Germinal center (tissue), 1 donor: ENCODE results near the gene ADGRL3.
"Not testable (repeated sequence)": the region's sequence is repeated elsewhere in the genome, so short reads cannot be mapped to it uniquely, and the experiment has no call there.

Experiments used
- DNase-seq: peaks from one replicate; pipeline ENCODE4 v3.0.0; 2012; ENCODE audit warnings: mixed read lengths, low spot score

The ADGRL3 gene

DNA sequence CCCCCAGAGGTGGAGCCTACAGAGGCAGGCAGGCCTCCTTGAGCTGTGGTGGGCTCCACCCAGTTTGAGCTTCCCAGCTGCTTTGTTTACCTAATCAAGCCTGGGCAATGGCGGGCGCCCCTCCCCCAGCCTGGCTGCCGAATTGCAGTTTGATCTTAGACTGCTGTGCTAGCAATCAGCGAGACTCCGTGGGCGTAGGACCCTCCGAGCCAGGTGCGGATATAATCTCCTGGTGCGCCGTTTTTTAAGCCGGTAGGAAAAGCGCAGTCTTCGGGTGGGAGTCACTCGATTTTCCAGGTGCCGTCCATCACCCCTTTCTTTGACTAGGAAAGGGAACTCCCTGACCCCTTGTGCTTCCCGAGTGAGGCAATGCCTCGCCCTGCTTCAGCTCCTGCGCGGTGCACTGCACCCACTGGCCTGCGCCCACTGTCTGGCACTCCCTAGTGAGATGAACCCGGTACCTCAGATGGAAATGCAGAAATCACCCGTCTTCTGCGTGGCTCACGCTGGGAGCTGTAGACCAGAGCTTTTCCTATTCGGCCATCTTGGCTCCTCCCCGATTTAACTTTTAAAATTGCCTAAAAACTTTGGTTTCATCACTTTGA lies 446.7 kb downstream of the ADGRL3 start:
- not testable (repeated sequence) for DNase-seq

DNA sequence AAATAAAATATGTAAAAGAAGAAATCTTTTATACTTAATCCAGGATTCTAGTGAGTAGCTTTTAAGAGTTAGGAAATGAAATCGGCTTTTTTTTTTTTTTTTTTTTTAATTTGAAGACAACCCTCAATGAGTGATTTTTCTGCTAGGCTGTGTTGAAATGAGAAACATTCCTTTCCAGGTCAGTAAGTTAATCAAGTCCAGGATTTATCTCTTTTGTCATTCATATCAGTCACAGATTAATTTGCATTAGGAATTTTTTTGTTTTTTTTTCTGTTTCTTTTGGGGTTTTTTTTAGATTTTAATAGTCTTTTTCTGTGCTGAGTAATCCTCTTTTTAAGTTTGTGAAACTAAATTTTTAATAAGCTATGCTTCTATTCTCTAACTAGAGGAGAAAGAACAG lies 448.1 kb downstream of the ADGRL3 start:
- no peak for DNase-seq

DNA sequence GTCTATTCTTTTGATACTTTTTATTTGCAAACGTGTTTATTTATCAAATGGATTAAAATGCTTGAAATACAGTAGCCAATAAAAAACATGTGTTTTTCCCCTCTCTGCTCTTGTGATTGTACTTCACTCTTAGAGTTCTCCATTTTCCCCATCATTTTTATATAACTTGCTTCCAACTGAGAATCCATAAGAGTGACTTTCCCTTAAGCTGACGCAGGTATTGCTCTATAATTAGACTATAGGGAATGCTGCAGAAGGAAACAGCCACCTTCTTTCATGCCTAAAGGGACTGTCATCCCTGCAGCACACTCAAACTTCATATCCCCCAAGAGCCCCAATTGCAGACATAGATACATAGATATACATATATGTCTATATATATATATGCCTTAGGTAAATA lies 456.9 kb downstream of the ADGRL3 start:
- DNase-seq, result no peak

DNA sequence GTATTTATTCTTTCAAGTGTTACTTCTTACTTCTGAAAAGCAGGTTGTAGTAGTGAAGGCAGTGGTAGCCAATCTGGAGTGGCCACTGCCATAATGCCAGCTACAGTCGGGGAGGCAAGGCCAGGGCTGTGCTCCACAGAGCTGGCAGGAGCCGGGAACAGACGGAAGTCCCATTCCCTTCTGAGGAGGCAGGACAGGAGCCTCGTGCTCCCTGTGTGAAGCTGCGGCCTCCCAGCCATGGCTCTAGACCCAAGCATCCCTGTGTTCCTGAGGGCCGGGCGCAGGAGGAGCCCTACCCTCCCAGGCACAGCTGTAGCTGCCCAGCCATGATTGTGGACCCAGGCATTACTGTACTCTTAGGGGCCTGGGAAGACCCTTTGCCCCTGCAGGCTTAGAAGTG lies 461.8 kb downstream of the ADGRL3 start:
- DNase-seq, result no peak

DNA sequence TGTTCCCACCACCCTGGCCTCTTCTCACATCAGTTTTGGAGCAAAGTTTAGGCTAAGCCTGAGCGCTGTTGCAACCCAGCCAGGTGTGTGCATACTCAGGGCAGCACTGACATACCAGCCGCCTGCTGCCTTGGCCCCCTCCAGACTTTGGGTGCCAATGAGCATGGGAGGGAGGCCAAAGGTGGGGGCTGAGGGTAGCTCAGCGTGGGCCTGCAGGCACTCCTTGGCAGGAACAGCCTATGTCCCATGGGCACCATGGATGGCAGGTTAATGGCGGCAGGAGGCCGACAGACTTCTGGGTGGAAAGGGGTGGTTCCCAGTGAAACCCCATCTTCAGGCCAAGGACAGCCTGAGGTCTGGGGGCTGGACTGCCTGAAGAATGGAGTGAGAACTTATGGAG lies 462.2 kb downstream of the ADGRL3 start:
- no peak for DNase-seq

DNA sequence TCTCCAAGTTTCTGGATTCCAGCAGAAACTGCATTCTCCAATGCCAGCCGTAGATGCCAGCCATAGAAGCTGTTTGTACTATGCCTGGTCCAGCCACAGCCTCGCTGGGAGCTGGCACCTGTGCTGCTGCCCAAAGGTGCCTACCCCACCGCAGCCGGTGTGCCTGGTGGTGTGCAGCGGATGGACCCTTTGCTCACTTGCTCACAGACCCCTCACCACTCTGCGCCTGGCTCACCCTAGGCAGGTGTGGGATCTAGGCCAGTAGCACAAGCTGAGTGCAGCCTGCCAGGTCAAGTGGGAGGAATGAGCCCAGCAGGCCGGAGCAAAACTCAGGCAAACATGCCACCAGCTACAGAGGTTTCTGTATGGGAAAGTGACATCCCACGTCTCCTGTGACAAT lies 463.2 kb downstream of the ADGRL3 start:
- DNase-seq, result no peak

DNA sequence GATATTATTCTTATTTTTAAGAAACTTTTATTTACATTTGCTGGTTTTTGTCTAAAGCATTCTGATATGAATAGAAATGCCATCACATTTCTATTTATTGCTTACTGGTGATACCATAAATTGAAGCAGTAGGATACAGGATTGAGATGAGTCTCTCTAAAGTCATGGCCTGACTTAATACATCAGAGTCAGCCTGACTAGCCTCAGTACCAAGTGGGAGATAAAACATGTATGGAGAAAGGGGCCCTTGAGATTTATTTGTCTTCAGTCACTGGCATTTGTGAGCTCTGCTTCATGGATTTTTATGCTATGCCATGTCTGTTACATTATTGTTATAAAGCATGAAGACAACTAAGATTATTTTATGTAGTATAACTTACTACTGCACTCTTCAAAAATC lies 465.5 kb downstream of the ADGRL3 start:
- no peak for DNase-seq

DNA sequence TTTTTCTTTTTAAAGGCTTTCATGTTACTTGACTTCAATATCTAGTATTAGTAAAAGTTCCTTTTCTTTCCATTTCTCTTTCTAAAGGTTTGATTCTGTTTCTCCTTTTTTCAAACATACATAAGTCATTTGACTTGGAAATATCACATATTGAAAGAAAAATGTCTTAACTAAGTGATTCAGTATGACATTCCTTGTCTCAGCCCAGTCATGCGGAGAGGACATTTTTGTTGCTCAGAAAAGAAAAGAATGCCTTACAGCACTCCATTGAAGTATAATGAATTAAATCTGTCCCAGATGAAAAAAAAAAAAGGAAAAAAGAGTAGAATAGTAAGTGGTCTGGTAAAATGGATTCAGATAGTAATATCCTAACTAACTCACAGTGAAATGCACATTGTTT lies 466.1 kb downstream of the ADGRL3 start:
- DNase-seq, result no peak

DNA sequence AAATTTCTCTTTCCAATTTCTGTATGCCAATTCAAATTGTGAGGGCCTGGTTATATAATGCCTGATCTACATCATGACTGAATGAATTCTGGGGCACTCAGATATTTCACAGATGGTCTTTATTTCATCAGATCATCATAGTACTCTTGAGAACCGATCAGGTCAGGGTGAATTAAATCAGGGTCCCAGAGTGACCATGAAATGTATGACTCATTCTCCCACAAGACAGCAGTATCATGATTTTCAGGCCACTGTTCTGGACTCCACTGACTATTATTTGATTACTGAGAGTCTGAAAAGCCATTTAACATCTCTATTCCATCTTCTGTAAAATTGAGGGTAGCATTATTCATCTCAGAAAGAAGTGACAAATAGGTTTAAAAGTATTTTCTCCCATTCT lies 471.5 kb downstream of the ADGRL3 start:
- no peak for DNase-seq

DNA sequence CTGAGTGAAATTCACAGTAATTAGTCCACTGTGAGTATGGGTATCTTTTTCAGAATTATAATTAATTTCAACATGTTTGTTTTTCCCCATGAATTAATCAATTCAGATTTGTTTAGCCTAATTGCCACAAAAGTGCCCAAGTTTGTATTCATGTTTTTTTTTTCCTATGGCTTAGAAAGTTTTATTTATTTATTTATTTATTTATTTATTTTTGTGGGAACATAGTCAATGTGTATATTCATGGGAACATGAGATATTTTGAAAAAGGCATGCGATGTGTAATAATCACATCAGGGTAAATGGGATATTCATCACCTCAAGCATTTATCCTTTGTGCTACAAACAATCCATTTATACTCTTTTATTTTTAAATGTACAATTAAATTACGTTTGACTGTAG lies 475.3 kb downstream of the ADGRL3 start:
- no peak for DNase-seq

DNA sequence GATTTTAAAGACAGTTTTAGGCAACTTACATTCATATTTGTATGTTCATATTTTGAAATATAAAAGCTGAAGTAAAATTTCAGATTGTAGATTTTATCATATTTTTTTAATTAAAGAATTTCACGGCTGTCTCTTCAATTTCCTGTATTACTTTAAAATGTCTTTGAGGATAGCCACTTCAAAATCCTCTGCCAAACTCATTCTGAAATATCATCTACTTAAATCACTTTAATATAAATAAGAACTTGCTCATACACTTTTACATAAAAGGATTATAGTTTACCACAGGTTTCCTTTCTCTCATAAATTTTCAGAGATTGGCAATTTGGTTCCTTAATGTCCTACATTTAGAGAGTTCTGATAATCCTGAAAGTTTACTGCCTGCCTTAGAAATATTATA lies 478.2 kb downstream of the ADGRL3 start:
- no peak for DNase-seq

DNA sequence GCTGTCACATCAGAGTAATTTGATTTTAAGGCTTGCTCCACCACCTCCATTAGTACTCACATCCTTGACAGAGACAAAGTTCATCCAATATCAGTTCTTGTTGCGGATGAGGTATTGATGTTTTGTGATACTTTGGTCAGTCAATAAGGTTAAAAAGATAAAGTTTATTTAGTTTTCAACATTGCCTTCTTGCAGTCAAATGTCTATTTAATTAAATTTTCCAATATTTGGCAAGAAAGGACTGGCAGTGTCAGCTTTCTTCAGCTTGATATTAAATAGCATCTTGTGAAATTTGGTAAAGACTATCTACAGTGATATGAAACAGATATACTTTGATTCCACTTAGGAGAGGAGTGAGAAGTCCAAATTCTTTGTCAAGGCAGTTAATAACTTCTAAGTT lies 493.4 kb downstream of the ADGRL3 start:
- DNase-seq, result no peak

DNA sequence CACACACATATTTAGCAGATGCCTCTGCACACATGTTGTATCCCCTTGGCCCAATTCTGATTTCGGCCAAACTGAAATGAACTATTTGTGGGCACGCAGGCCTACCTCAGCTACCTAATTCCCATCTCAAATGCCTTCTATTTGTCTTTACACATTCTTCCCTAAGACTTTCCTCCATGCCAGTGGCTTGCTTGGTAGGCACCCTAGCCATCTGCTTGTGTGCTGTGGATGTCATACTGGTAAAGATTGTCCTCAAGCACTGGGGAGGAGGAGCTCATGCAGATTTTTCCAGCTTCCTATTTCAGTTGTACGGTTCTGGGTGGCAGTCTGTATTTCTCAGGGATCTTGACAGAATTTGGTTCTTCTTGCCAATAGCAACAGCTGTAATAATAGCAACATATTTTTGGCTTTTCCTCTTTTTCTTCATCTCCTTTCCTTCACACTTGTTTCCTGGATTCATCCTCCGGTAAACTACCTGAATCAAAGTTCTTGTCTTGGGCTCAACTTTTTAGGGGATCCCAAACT lies 514.3 kb downstream of the ADGRL3 start:
- DNase-seq, result no peak

DNA sequence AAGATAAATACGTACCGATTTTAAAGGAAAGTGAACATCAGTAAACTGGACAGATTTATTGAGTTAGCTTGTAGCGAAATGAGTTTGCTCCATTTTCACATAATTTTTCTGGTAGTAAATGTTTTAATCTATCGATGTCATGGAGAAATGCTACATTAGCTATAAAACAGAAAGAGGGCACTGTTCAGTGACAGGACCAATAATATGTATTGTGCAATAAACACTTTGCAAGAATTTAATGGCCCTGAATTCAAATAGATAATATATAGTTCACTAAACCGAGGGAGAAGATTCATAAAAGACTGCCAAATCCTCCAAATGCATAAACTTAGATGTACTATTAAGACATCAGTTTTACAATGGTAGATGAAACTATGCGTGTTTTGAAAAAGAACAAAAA lies 516.3 kb downstream of the ADGRL3 start:
- no peak for DNase-seq

DNA sequence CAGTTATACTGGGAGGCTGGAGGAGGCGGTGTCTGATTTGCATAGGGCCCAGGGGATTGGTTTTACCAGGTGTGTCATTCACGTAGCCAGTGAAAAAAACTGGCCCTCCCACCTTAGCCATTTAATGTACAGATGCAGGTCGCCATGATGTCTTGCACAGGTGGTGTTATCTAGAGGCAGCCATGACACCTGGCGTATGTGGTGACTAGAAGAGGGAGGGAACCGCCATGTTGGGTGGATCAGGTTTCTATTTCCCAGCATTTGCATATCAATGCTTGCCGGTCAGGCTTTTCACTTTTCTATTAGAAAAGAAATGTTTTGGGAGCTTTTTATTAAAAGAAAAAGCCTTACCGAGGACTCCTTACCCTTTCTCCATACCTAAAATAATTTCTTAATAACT lies 523.4 kb downstream of the ADGRL3 start:
- no peak for DNase-seq

DNA sequence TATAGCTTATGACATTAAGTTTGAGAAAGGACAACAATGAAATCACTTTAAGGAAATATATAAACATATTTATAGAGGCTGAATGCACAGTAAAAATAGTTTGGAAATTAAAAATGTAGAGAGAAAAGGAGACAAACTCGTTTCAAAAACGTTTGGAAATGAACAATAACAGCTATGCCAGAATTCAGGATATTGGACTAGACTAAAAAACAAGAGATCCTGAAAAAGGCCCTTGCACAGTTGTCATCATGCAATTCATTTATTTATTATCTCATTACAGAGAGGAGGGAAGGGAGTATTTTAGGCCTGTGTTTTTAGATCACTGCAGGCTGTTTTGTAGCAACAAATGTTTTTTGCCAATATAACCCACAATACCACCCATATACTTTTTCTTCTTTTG lies 527.2 kb downstream of the ADGRL3 start:
- no peak for DNase-seq

DNA sequence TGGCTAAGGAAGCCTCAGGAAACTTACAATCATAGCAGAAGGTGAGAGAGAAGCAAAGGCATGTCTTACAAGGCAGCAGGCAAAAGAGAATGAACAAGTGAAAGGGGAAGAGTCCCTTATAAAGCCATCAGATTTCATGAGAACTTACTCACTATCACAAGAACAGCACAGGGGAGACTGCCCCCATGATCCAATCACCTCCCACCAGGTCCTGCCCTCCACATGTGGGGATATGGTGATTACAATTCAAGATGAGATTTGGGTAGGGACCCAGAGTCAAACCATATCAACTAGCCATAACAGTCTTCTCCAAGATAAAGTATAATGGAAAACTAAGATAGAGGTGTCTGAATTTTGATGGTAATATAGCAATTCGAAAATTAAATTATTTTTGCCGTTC lies 534.3 kb downstream of the ADGRL3 start:
- DNase-seq, result no peak

DNA sequence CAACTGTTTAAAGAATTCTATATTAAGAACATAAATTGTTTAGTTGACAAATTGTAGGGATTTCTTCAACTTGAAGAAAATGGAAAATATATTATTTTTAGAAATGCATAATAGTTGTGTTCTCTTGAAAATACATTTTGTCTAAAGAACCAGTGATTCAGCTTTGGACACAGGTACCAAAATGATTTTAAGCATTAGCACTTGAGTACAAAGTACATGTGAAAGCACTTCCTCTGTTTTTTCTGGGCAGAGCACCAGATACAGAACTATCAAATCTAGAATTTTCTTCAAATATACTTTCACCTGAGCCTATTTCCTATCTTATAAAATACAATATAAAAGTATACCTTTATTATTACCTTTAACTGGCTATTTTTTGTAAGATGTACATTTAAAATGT lies 539.8 kb downstream of the ADGRL3 start:
- DNase-seq, result no peak

DNA sequence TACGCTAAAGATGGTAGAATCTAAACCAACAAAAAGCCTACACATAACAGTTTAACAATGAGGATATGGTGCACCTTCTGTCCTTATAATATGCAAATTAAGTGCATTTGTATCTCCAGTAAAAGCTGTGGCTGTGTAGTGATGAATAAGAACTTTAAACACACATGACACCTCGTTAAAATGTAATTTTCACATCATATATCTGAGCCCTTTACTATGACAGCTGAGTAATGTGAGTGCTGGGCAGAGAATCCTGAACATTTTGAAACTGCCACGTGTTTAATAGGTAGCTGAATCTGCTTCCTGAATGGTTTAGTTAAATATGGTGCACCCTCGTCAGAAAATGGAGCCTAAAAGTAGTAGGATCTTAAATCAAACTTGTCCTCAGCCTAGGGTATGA lies 540.8 kb downstream of the ADGRL3 start:
- no peak for DNase-seq

DNA sequence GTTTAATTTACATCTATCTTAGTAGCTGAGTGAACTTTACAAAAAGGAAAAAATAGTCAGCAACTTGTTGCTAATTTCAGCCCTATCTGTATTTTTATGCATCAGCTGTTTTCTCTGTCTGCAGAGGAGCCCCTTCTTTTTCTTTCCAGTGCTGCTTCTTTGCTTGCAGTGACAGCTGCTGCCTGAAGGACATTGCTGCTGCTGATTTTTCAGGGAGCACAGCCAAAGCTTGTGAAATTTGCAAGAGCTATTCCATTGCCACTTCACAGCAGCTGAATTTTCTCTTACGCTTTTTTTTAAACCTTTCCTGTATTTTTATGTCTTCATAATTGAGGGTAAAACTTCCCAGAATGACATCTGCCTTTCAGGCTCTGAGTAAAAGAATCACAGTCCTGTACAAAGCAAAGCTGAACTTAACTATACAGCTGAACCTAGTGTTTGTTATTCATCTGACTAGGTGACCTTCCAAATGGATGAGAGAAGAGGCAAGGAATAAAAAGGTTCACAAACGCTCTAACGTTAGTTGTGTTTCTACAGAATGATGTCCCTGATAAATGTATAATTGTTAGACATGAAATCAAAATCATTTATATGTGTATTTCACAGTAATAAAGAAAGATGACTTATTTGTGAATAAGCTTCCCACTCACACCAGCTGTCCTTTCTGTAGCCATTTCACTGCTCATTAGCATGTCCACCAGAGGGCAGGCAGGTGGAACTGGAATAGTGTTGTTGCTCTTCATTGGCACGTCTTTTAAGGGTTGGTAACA lies 541.4 kb downstream of the ADGRL3 start:
- no peak for DNase-seq

DNA sequence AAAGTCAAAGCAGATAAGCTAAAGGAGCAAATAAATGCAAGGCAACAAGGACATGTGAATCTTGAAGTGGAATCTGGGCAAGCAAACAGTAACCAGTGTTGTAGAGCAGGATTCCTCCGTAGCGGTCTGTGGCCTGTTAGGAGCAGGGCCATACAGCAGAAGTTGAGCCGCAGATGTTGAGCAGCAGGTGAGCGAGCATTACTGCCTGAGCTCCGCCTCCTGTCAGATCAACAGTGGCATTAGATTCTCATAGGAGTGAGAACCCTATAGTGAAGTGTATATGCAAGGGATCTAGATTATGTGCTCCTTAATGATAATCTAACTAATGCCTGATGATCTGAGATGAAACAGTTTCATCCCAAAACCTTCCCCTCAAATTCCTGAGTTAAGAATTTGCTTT lies 550.7 kb downstream of the ADGRL3 start:
- DNase-seq, result no peak

DNA sequence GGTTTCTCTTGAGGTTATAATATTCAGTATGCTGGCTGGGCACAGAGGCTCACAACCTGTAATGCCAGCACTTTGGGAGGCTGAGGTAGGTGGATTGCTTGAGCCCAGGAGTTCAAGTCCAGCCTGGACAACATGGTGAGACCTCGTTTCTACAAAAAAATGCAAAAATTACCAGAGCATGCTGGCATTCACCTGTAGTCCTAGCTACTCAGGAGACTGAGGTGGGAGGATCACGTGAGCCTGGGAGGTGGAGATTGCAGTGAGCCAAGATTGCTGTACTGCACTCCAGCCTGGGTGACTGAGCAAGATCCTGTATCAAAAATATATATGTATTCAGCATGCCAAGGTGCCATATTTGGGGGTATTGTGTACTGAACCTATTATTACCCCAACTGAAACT lies 552.5 kb downstream of the ADGRL3 start:
- DNase-seq, result no peak

DNA sequence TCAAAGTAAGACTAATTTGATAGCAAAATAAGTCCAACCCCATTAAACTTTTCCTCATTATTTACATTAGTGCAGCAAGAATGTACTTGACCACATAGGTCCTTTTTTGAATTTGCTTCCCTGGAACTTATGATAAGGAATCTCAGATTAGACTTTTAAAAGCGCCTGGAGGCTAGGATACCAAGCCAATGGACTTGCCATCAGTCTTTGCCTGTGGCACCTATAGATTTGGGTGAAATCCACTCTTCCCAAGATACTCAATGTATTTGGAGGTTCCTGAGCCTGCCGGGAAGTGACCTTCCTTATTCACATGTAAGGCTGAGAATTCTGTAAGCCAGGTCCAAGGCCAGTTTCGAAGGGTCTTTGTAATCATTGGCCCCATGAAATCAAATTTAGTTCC lies 553.6 kb downstream of the ADGRL3 start:
- no peak for DNase-seq

DNA sequence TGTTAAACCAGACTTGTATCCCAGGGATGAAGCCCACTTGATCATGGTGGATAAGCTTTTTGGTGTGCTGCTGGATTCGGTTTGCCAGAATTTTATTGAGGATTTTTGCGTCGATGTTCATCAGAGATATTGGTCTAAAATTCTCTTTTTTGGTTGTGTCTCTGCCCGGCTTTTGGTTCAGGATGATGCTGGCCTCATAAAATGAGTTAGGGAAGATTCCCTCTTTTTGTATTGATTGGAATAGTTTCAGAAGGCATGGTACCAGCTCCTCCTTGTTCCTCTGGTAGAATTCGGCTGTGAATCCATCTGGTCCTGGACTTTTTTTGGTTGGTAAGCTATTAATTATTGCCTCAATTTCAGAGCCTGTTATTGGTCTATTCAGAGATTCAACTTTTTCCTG lies 556.8 kb downstream of the ADGRL3 start:
- DNase-seq, result not testable (repeated sequence)
